Measurements from ENCODE around the gene PHLDB2. TPM values are rescaled to one million over a fixed set of nuclear protein-coding genes. Genes with fewer than 3 reads are reported as not detected.

The PHLDB2 gene
- total RNA-seq, 2 donors from 2014 or later: 20.2 to 48.1 TPM

DNA sequence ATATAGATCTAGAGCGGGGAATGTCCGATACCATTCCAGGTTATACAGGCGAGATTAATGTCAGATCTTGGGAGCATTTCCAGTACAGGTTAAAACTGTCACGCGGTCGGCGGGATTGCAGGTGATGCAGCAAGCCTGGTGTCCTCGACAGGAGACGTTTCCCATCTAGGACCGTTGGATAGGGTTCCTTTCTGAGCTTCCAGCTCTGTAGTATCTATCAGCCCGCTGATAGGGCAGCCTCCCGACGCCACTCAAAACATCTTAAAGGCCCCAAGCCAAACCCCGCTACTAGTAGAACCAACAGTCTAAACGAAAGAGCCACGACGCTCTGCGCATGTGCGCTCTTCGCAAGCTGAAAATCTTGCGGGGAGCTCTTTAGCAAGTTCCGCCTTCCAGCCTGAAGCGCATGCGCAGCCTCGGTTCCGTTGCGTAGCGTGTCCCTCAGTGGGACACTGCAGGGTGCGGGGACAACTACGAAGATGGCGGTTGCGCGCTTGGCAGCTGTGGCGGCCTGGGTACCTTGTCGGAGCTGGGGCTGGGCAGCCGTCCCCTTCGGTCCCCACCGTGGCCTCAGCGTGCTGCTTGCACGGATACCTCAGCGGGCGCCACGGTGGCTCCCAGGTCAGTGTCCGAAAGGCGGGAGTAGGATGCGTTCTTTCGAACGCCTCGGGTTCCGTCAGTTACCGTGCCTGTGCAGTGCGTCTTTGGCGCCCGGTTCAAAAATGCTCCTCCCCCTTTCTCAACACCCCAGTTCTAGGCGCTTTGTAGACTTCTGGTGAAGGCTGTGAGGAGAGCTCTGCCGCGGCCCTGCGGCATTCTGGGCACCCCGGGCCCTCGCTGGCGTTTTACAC, 119.7 kb downstream of the PHLDB2 start, which contains the start of gene ABHD10:
ABHD10 (plus strand) TSS at position 444 of the 851 bp plus-strand sequence; CDS start at position 480, 36 bp downstream.
- DNase-seq (ENCODE audit: low spot score): peak; percentile 96
- Histone ChIP-seq H3K27me3 (no peaks in the 10 kb centered on the region), H3K4me1 (peaks cover 0 to 8% of the 10 kb centered on the region in 2 donors), H3K36me3 (no peaks in the 10 kb centered on the region), H3K27ac (peak within 1 kb of the TSS; percentile 87), H3K9me3 (no peaks in the 10 kb centered on the region), H3K4me3 (peak within 1 kb of the TSS; percentile 81 to 82)
- TF ChIP-seq CTCF (IDR thresholded peaks at IDR 0.05): no peak

DNA sequence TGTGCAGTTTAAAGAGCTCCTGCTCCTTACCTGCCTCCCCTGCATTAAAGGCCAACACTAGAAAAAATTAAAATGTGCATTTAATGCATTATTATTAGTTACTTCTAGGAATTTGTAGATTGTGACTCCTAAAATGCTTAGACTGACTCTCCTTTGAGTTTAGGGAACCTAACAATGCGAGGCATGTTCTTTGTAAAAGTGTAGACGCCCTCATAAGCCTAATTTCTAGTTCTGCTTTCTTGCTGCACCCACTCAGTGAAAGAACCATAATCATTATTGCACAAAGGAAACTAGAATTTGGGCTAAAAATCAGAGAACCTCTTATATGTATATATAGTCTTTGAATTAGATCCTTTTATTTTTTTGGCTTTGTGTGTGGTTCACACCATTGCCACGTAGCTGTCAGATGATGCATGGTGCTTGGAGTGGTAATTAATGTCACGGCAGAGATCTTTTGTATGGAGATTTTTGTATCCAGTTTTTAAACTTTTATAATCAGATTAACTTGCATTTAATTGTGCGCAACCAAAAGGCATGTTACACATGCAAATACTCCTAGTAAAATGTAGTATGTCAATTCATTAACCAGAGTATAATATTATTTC, 120.5 kb downstream of the PHLDB2 start:
- Histone ChIP-seq H3K4me1 (peaks cover 0 to 8% of the 10 kb centered on the region in 2 donors), H3K27me3 (no peaks in the 10 kb centered on the region), H3K4me3 (peak overlapping the region; percentile 81 to 82), H3K36me3 (no peaks in the 10 kb centered on the region), H3K9me3 (no peaks in the 10 kb centered on the region), H3K27ac (peak overlapping the region; percentile 87)
- no peak for TF ChIP-seq CTCF (IDR thresholded peaks at IDR 0.05)
- DNase-seq (ENCODE audit: low spot score): no peak

- DNase-seq (ENCODE audit: low spot score): no peak
- Histone ChIP-seq H3K9me3 (no peaks in the 10 kb centered on the region), H3K36me3 (no peaks in the 10 kb centered on the region), H3K27ac (no peak overlapping the region), H3K27me3 (no peaks in the 10 kb centered on the region), H3K4me3 (no peak overlapping the region), H3K4me1 (peaks cover 0 to 8% of the 10 kb centered on the region in 2 donors)
- no peak for TF ChIP-seq CTCF (IDR thresholded peaks at IDR 0.05)
Measured at GRCh38 chr3:111980716-111981456, 121.8 kb downstream of the PHLDB2 start.

- H3K4me1 ChIP-seq: peaks cover 0 to 8% of the 10 kb centered on the region in 2 donors
- TF ChIP-seq CTCF (IDR thresholded peaks at IDR 0.05): no peak
Measured at GRCh38 chr3:111981457-111981763, 122.3 kb downstream of the PHLDB2 start.

GRCh38 chr3:111984636-111985298, 125.7 kb downstream of the PHLDB2 start:
- H3K9me3 ChIP-seq: no peaks in the 10 kb centered on the region
- H3K4me3 ChIP-seq: no peak overlapping the region
- peaks cover 0 to 8% of the 10 kb centered on the region in 2 donors for H3K4me1 ChIP-seq
- no peak overlapping the region for H3K27ac ChIP-seq
- peaks cover 5% of the 10 kb centered on the region for H3K36me3 ChIP-seq
- DNase-seq (ENCODE audit: low spot score): no peak
- no peak for TF ChIP-seq CTCF (IDR thresholded peaks at IDR 0.05)
- no peaks in the 10 kb centered on the region for H3K27me3 ChIP-seq

More at GRCh38 chr3:111981457-111981763, 122.3 kb downstream of the PHLDB2 start:
- Histone ChIP-seq H3K9me3 (no peaks in the 10 kb centered on the region), H3K27ac (no peak overlapping the region), H3K27me3 (no peaks in the 10 kb centered on the region), H3K4me3 (no peak overlapping the region), H3K36me3 (no peaks in the 10 kb centered on the region)
- no peak for DNase-seq (ENCODE audit: low spot score)
